Stomach (tissue), 9 donors: ENCODE data around the gene CITED1. TPM values are rescaled to one million over a fixed set of nuclear protein-coding genes. Genes with fewer than 3 reads are reported as not detected.

ENCODE experiments used
- DNase-seq, 2 donors: peaks; one replicate each; pipeline versions ENCODE4 v3.0.0 to v3.0.0-alpha.2; 2013 to 2019
- H3K27ac ChIP-seq, 5 donors: fragments of 200-600 bp in 4 of 5; sonication (generic) in 4 of 5; one replicate each; pipeline ENCODE4 v1.5.1; 2013 to 2019; ENCODE audit warnings: mild to moderate bottlenecking in 1 of 5, moderate library complexity in 1 of 5
- H3K27me3 ChIP-seq, 3 donors: fragments of 200-600 bp; sonication (generic); one replicate each; pipeline ENCODE4 v1.5.1; 2017 to 2019; ENCODE audit warnings: mixed run types in 1 of 3
- H3K36me3 ChIP-seq, 4 donors: fragments of 200-600 bp; sonication (generic); 1 replicate in 3 of 4; 2 replicates in 1 of 4; pipeline ENCODE4 v1.5.1; 2016 to 2019
- H3K4me1 ChIP-seq, 4 donors: fragments of 200-600 bp; sonication (generic); one replicate each; pipeline ENCODE4 v1.5.1; 2016 to 2019
- H3K4me3 ChIP-seq, 4 donors: fragments of 200-600 bp; sonication (generic) in 3 of 4; one replicate each; pipeline ENCODE4 v1.5.1; 2016 to 2019; ENCODE audit warnings: mild to moderate bottlenecking in 1 of 4
- H3K9me3 ChIP-seq, 4 donors: fragments of 200-600 bp; sonication (generic); one replicate each; pipeline ENCODE4 v1.5.1; 2016 to 2019
- CTCF ChIP-seq, 7 experiments: fragments of 450-650 bp in 4 of 7; fragments of 200-600 bp in 3 of 7; sonication (generic) in 3 of 7; IDR thresholded peaks; one replicate each; pipeline ENCODE4 v1.5.1; 2016 to 2019; ENCODE audit warnings: antibody characterized with exemption in 7 of 7, control low read depth in 2 of 7, mild to moderate bottlenecking in 1 of 7
- EP300 ChIP-seq: sonication (generic); formaldehyde crosslinking; IDR thresholded peaks from one replicate; pipeline ENCODE4 v1.6.1; 2017; ENCODE audit warnings: antibody characterized with exemption
- POLR2A ChIP-seq, 4 donors: fragments of 450-650 bp; IDR thresholded peaks; one replicate each; pipeline ENCODE4 v1.6.1; 2016; ENCODE audit warnings: antibody characterized with exemption in 4 of 4, control low read depth in 2 of 4, mild to moderate bottlenecking in 1 of 4, moderate library complexity in 1 of 4
- POLR2AphosphoS5 ChIP-seq, 3 donors: sonication (generic); formaldehyde crosslinking; IDR thresholded peaks; one replicate each; pipeline ENCODE4 v1.6.1; 2016; ENCODE audit warnings: antibody characterized with exemption in 3 of 3
- WGBS, 5 donors: extraction: QIAGEN DNeasy Blood & Tissue Kit in 3 of 5; methylation state at CpG; one replicate each; pipeline versions ENCODE4 v1.1.5 to v1.1.7; 2013 to 2018; 5-methylcytosine and 5-hydroxymethylcytosine counted together
- intact Hi-C: fragments of 100-400 bp; cut with DNase I; formaldehyde crosslinking; loops from one replicate; pipeline ENCODE4 v1.15.1; 2023; ENCODE audit warnings: low total_unique reads
- polyA plus RNA-seq, 3 donors: library from polyadenylated mRNA; stranded (reverse); fragments of 200-250 nt; gene quantifications; one replicate each; pipeline ENCODE4 v1.2.3, GENCODE V29; 2013
- total RNA-seq, 5 donors: library from RNA; depleted of rRNA; stranded (reverse); fragments of >200 nt; gene quantifications; one replicate each; pipeline versions ENCODE4 v1.1.0 to v1.2.3, GENCODE V29; 2014 to 2016
- donor health status: healthy with polysubstance abuse.
- donor health status: Bipolar disorder and iron deficiency.
- donor health status: healthy.

CITED1 gene
- total and polyA plus RNA-seq, 8 donors = 0.60 to 1.7 TPM; not detected in 6

- H3K9me3 ChIP-seq = no peaks in the 10 kb centered on the region
- no peak for DNase-seq
- H3K4me3 ChIP-seq = no peak overlapping the region
- no peaks in the 10 kb centered on the region for H3K36me3 ChIP-seq
- intact Hi-C loops = no loop called here
- H3K4me1 ChIP-seq = no peaks in the 10 kb centered on the region
- WGBS, 5 donors = 74 to 91% (median 86%) methylated on average over 5 of the region's 5 CpGs
- H3K27me3 ChIP-seq = peaks cover 0 to 37% (median 4%) of the 10 kb centered on the region in 3 donors
- H3K27ac ChIP-seq = no peak overlapping the region
- no peak for TF ChIP-seq POLR2A (IDR thresholded peaks at IDR 0.05)
- TF ChIP-seq EP300 = no peak
- TF ChIP-seq POLR2AphosphoS5 (IDR thresholded peaks at IDR 0.05) = no peak
- TF ChIP-seq CTCF (IDR thresholded peaks at IDR 0.05) = no peak
Measured at GRCh38 chrX:72295745-72296144, 10.0 kb downstream of the CITED1 start.

- Histone ChIP-seq H3K27ac (no peak overlapping the region), H3K27me3 (peaks cover 0 to 30% (median 4%) of the 10 kb centered on the region in 3 donors), H3K36me3 (no peaks in the 10 kb centered on the region), H3K4me3 (no peak overlapping the region), H3K9me3 (no peaks in the 10 kb centered on the region), H3K4me1 (no peaks in the 10 kb centered on the region)
- intact Hi-C loops = no loop called here
- TF ChIP-seq EP300 (no peak), CTCF (IDR thresholded peaks at IDR 0.05) (peak in 1 of 7 experiments; percentile 5), POLR2A (IDR thresholded peaks at IDR 0.05) (no peak)
- whole genome bisulfite sequencing, 5 donors = 26 to 49% (median 41%) methylated on average over 1 of the region's 1 CpG
- DNase-seq = no peak
Measured at GRCh38 chrX:72294497-72294896, 11.2 kb downstream of the CITED1 start.

- no peak overlapping the region for H3K27ac ChIP-seq
- 98 to 100% (median 100%) methylated on average over 1 of the region's 1 CpG for WGBS, 5 donors
- H3K27me3 ChIP-seq = peaks cover 0 to 3% (median 0%) of the 10 kb centered on the region in 3 donors
- TF ChIP-seq EP300 (no peak), CTCF (IDR thresholded peaks at IDR 0.05) (no peak), POLR2AphosphoS5 (IDR thresholded peaks at IDR 0.05) (no peak), POLR2A (IDR thresholded peaks at IDR 0.05) (no peak)
- intact Hi-C loops = no loop called here
- H3K4me3 ChIP-seq = no peak overlapping the region
- no peaks in the 10 kb centered on the region for H3K36me3 ChIP-seq
- no peaks in the 10 kb centered on the region for H3K4me1 ChIP-seq
- no peak for DNase-seq
- no peaks in the 10 kb centered on the region for H3K9me3 ChIP-seq
Measured at GRCh38 chrX:72282302-72282701, 23.4 kb downstream of the CITED1 start.

GRCh38 chrX:72280321-72280845 lies 25.3 kb downstream of the CITED1 start:
- Histone ChIP-seq H3K4me3 (no peak overlapping the region), H3K27ac (no peak overlapping the region), H3K36me3 (peaks cover 0 to 7% (median 3%) of the 10 kb centered on the region in 4 donors), H3K4me1 (peaks cover 0 to 11% (median 9%) of the 10 kb centered on the region in 4 donors), H3K9me3 (no peaks in the 10 kb centered on the region), H3K27me3 (peaks cover 0 to 3% (median 0%) of the 10 kb centered on the region in 3 donors)
- 50 to 71% (median 67%) methylated on average over 5 of the region's 5 CpGs for WGBS, 5 donors
- TF ChIP-seq CTCF (IDR thresholded peaks at IDR 0.05) (no peak), EP300 (no peak), POLR2AphosphoS5 (IDR thresholded peaks at IDR 0.05) (no peak), POLR2A (IDR thresholded peaks at IDR 0.05) (no peak)
- intact Hi-C loops = no loop called here
- DNase-seq = no peak
